Loucy (cell line): Measurements from ENCODE around the gene ARHGAP6.

Experiments used
- H2AFZ ChIP-seq: fragments of 200-600 bp; sonication (generic); 2 replicates; pipeline ENCODE4 v1.6.0; 2016; ENCODE audit warnings: antibody characterized with exemption, mild to moderate bottlenecking, low read length, moderate library complexity
- H3F3A ChIP-seq: fragments of 200-600 bp; 2 replicates; pipeline ENCODE4 v1.6.0; 2016; ENCODE audit warnings: antibody characterized with exemption, low read depth, mild to moderate bottlenecking
- H3K27me3 ChIP-seq: fragments of 200-600 bp; sonication (generic); 2 replicates; pipeline ENCODE4 v1.6.1; 2014; ENCODE audit warnings: low read length, mild to moderate bottlenecking; ENCODE audit not compliant: insufficient read depth, poor library complexity, severe bottlenecking
- H3K36me3 ChIP-seq: fragments of 200-600 bp; sonication (generic); 2 replicates; pipeline ENCODE4 v1.6.1; 2016; ENCODE audit warnings: low read length; ENCODE audit not compliant: insufficient read depth
- H3K4me1 ChIP-seq: fragments of 200-600 bp; sonication (generic); 2 replicates; pipeline ENCODE4 v1.5.1; 2014; ENCODE audit warnings: low read length, mild to moderate bottlenecking; ENCODE audit not compliant: insufficient read depth, poor library complexity, severe bottlenecking
- H3K4me2 ChIP-seq: fragments of 200-600 bp; sonication (generic); 2 replicates; pipeline ENCODE4 v1.6.0; 2014; ENCODE audit warnings: antibody characterized with exemption, low read length, low read depth, mild to moderate bottlenecking; ENCODE audit not compliant: poor library complexity, severe bottlenecking
- H3K4me3 ChIP-seq: fragments of 200-600 bp; sonication (generic); 2 replicates; pipeline ENCODE4 v1.5.1; 2014; ENCODE audit warnings: low read length, mild to moderate bottlenecking, mixed read lengths; ENCODE audit not compliant: poor library complexity, severe bottlenecking
- H3K79me2 ChIP-seq: fragments of 200-600 bp; sonication (generic); 2 replicates; pipeline ENCODE4 v1.6.1; 2014; ENCODE audit warnings: low read length; ENCODE audit not compliant: insufficient read depth
- H3K9ac ChIP-seq: fragments of 200-600 bp; sonication (generic); 2 replicates; pipeline ENCODE4 v1.6.0; 2014; ENCODE audit warnings: mild to moderate bottlenecking, low read depth, low read length, moderate library complexity; ENCODE audit not compliant: poor library complexity, severe bottlenecking
- H3K9me2 ChIP-seq: fragments of 200-600 bp; sonication (generic); replicated peaks from 2 replicates; pipeline ENCODE4 v1.6.1; 2016; ENCODE audit warnings: low read depth, low read length, mixed read lengths
- H3K9me3 ChIP-seq: fragments of 200-600 bp; sonication (generic); 2 replicates; pipeline ENCODE4 v1.6.1; 2014; ENCODE audit warnings: mild to moderate bottlenecking, antibody characterized with exemption, low read length, low read depth; ENCODE audit not compliant: insufficient read depth
- H4K20me1 ChIP-seq: fragments of 200-600 bp; sonication (generic); 2 replicates; pipeline ENCODE4 v1.6.0; 2014; ENCODE audit warnings: antibody characterized with exemption, low read length, mild to moderate bottlenecking; ENCODE audit not compliant: insufficient read depth, poor library complexity, severe bottlenecking
- EZH2phosphoT487 ChIP-seq: fragments of 200-600 bp; IDR thresholded peaks from 2 replicates; pipeline ENCODE4 v1.6.1; 2018; ENCODE audit warnings: antibody characterized with exemption, mild to moderate bottlenecking, moderate library complexity, borderline replicate concordance
- TF ChIP-seq, protein P1 (sequence below): fragments of 200-600 bp; sonication (generic); conservative IDR thresholded peaks from 2 replicates; pipeline ENCODE4 v1.5.1; 2014; ENCODE audit warnings: mild to moderate bottlenecking, antibody characterized with exemption, low read length

The ARHGAP6 gene

DNA sequence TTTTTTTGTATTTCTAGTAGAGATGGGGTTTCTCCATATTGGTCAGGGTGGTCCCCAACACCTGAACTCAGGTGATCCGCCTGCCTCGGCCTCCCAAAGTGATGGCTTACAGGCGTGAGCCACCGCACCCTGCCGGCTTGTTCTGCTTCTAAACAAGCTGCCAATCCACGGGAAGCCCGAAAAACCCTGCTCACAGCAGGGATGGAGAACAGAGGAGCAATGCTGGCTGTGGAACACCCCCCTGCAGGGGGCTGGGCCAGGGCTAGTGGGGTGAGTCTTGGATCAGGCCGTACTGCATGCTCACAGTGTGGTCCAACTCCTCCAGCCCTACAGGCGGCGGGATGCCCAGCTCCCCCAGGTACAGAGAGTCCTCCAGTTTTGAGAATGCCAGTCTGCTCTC is 38.1 kb upstream of the ARHGAP6 start:
- no peaks in the 10 kb centered on the region for H3F3A ChIP-seq
- TF ChIP-seq, protein P1, sequence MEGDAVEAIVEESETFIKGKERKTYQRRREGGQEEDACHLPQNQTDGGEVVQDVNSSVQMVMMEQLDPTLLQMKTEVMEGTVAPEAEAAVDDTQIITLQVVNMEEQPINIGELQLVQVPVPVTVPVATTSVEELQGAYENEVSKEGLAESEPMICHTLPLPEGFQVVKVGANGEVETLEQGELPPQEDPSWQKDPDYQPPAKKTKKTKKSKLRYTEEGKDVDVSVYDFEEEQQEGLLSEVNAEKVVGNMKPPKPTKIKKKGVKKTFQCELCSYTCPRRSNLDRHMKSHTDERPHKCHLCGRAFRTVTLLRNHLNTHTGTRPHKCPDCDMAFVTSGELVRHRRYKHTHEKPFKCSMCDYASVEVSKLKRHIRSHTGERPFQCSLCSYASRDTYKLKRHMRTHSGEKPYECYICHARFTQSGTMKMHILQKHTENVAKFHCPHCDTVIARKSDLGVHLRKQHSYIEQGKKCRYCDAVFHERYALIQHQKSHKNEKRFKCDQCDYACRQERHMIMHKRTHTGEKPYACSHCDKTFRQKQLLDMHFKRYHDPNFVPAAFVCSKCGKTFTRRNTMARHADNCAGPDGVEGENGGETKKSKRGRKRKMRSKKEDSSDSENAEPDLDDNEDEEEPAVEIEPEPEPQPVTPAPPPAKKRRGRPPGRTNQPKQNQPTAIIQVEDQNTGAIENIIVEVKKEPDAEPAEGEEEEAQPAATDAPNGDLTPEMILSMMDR, result no peak
- no peak for TF ChIP-seq EZH2phosphoT487

DNA sequence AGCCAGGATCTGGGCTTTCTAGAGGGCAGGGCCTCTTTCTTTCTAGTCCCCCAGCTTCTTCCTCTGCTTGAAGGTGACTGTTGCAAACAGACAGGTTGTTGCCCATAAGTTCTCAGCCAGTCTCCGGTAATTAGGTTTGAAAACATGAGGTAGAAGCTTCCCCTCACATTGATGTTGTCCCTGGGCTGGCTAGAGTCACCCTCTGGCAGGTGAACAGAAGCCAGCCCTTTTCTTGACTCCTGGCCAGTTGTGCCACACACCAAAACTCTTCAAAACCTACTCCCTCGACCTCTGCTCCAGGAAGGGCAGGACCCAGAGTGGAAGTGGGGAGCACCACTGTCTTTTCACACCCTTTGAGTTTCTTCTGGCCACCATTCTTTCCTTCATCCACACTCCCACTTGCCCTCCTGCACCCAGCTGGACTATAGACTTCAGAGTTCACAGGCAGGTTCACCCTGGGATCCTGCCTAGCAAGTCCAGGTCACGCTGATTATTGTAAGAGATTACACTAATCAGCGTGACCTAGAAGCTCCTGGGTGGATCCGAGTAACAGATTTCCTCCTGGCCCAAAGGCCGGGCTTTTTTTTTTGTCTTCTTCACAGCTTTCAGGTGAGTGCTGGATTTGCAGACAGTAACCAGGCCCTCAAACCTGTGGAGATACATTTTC is 37.4 kb upstream of the ARHGAP6 start:
- Histone ChIP-seq H3K79me2 (no peaks in the 10 kb centered on the region), H3K4me2 (no peak overlapping the region), H3K9me2 (no peaks in the 10 kb centered on the region), H3K4me1 (no peaks in the 10 kb centered on the region), H3K4me3 (no peak overlapping the region), H4K20me1 (no peaks in the 10 kb centered on the region), H3K36me3 (no peaks in the 10 kb centered on the region), H3K9ac (no peak overlapping the region), H3K27me3 (no peaks in the 10 kb centered on the region), H3F3A (no peaks in the 10 kb centered on the region), H3K9me3 (no peaks in the 10 kb centered on the region), H2AFZ (no peak overlapping the region)
- TF ChIP-seq EZH2phosphoT487, result no peak
- TF ChIP-seq, protein P1, result no peak

More for the DNA sequence above, 38.1 kb upstream of the ARHGAP6 start:
- Histone ChIP-seq H3K4me3 (no peak overlapping the region), H4K20me1 (no peaks in the 10 kb centered on the region), H2AFZ (no peak overlapping the region), H3K36me3 (no peaks in the 10 kb centered on the region), H3K9me2 (no peaks in the 10 kb centered on the region), H3K9ac (no peak overlapping the region), H3K79me2 (no peaks in the 10 kb centered on the region), H3K27me3 (no peaks in the 10 kb centered on the region), H3K9me3 (no peaks in the 10 kb centered on the region), H3K4me1 (no peaks in the 10 kb centered on the region), H3K4me2 (no peak overlapping the region)

DNA sequence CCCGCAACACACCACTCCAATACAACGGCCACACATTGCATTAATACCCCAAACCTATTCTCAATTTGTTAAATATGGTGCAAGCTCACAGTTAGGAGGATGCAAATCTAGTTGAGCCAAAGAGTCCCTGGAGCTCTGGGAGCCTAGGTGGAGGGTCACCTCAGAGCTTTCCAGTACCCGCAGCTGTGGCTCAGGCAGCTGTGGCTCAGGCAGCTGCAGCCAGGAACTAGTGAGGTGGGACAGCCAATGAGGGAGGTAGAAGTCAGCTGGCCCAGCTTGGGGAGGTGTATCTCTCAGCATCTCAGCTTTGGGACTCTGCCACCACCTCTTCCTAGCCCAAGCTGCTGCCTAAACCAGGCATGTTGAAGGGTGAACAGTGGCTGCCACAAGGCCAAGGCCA is 36.7 kb upstream of the ARHGAP6 start:
- Histone ChIP-seq H3K4me2 (no peak overlapping the region), H3K36me3 (no peaks in the 10 kb centered on the region), H3K9me3 (no peaks in the 10 kb centered on the region), H3F3A (no peaks in the 10 kb centered on the region), H3K27me3 (no peaks in the 10 kb centered on the region), H3K4me3 (no peak overlapping the region), H2AFZ (no peak overlapping the region), H3K9me2 (no peaks in the 10 kb centered on the region), H4K20me1 (no peaks in the 10 kb centered on the region), H3K9ac (no peak overlapping the region), H3K79me2 (no peaks in the 10 kb centered on the region), H3K4me1 (no peaks in the 10 kb centered on the region)
- TF ChIP-seq, protein P1, result no peak
- TF ChIP-seq EZH2phosphoT487, result no peak
